IMR-90 (cell line): ENCODE results near the gene RAD51AP1. TPM values are rescaled to one million over a fixed set of nuclear protein-coding genes. Genes with fewer than 3 reads are reported as not detected.

Experiments
- ATAC-seq: fragments of 200-7000 bp; cut with Tn5 transposase; 2 replicates; pipeline ENCODE4 v1.9.1; 2020; ENCODE audit warnings: low read depth, mild to moderate bottlenecking, moderate library complexity
- BruUV-seq: library from RNA; stranded (reverse); fragments of 400-500 nt; replicated peaks from 2 replicates; lab custom pipeline; 2021; lab: Mats Ljungman, UMichigan
- CTCF ChIA-PET: fragments of 300-600 bp; formaldehyde crosslinking; extraction: SDS; loops from one replicate; lab custom pipeline; 2021; ENCODE audit warnings: antibody characterized with exemption; lab: Yijun Ruan, JAX
- POLR2A ChIA-PET: fragments of 300-600 bp; sonication (Branson Sonifier 250); formaldehyde crosslinking; loops from one replicate; lab custom pipeline; 2022; ENCODE audit warnings: antibody characterized with exemption; ENCODE audit not compliant: unreplicated experiment; lab: Charles Lee
- DNase-seq: peaks from one replicate; pipeline ENCODE4 v3.0.0; 2013
- H2AFZ ChIP-seq: replicated peaks from 2 replicates; pipeline ENCODE3; 2013; ENCODE audit warnings: low read length, mild to moderate bottlenecking; ENCODE audit not compliant: poor library complexity
- H2AK5ac ChIP-seq: 2 replicates; pipeline ENCODE4 v1.6.1; 2013; ENCODE audit warnings: low read depth, low read length, inconsistent platforms
- H2AK9ac ChIP-seq: replicated peaks from 2 replicates; pipeline ENCODE3; 2013; ENCODE audit warnings: mild to moderate bottlenecking, low read depth, low read length, moderate library complexity; ENCODE audit not compliant: poor library complexity
- H2BK120ac ChIP-seq: 2 replicates; pipeline ENCODE4 v1.6.1; 2013; ENCODE audit warnings: low read depth, low read length, inconsistent platforms
- H2BK15ac ChIP-seq: 3 replicates; pipeline ENCODE4 v1.6.1; 2013; ENCODE audit warnings: low read depth, low read length, inconsistent platforms
- H2BK20ac ChIP-seq: 2 replicates; pipeline ENCODE4 v1.6.1; 2013; ENCODE audit warnings: low read depth, mild to moderate bottlenecking, inconsistent platforms, low read length, moderate library complexity
- H2BK5ac ChIP-seq: 2 replicates; pipeline ENCODE4 v1.6.1; 2013; ENCODE audit warnings: mild to moderate bottlenecking, low read depth, low read length, inconsistent platforms; ENCODE audit not compliant: poor library complexity, severe bottlenecking
- H3K14ac ChIP-seq: replicated peaks from 2 replicates; pipeline ENCODE4 v1.6.1; 2013; ENCODE audit warnings: low read depth, low read length, inconsistent platforms
- H3K18ac ChIP-seq: 2 replicates; pipeline ENCODE4 v1.6.1; 2013; ENCODE audit warnings: low read depth, low read length, control low read depth
- H3K23ac ChIP-seq: 2 replicates; pipeline ENCODE4 v1.6.1; 2013; ENCODE audit warnings: low read depth, low read length, inconsistent platforms
- H3K27ac ChIP-seq: 2 replicates; pipeline ENCODE4 v1.5.1; 2013; ENCODE audit warnings: mild to moderate bottlenecking, control low read depth, low read length; ENCODE audit not compliant: insufficient read depth
- H3K27me3 ChIP-seq: 2 replicates; pipeline ENCODE4 v1.6.1; 2013; ENCODE audit warnings: low read length; ENCODE audit not compliant: control insufficient read depth, insufficient read depth
- H3K36me3 ChIP-seq: 2 replicates; pipeline ENCODE4 v1.6.1; 2013; ENCODE audit warnings: low read length, mixed read lengths; ENCODE audit not compliant: control insufficient read depth, insufficient read depth
- H3K4ac ChIP-seq: 2 replicates; pipeline ENCODE4 v1.6.1; 2013; ENCODE audit warnings: low read depth, low read length, inconsistent platforms
- H3K4me1 ChIP-seq: 2 replicates; pipeline ENCODE4 v1.6.1; 2013; ENCODE audit warnings: low read length, mixed read lengths; ENCODE audit not compliant: control insufficient read depth, insufficient read depth
- H3K4me2 ChIP-seq: 2 replicates; pipeline ENCODE4 v1.6.1; 2013; ENCODE audit warnings: low read depth, mild to moderate bottlenecking, control low read depth, low read length, moderate library complexity
- H3K4me3 ChIP-seq: 2 replicates; pipeline ENCODE4 v1.5.1; 2013; ENCODE audit warnings: low read depth, mild to moderate bottlenecking, control low read depth, low read length, moderate library complexity; ENCODE audit not compliant: insufficient read depth
- H3K56ac ChIP-seq: 2 replicates; pipeline ENCODE4 v1.6.1; 2013; ENCODE audit warnings: low read length, inconsistent platforms; ENCODE audit not compliant: insufficient read depth; ENCODE audit errors: extremely low read depth
- H3K79me1 ChIP-seq, 2 experiments: 2 replicates each; pipeline ENCODE4 v1.6.1; 2013; ENCODE audit warnings: low read length in 2 of 2, inconsistent platforms in 1 of 2, low read depth in 1 of 2
- H3K9ac ChIP-seq: 2 replicates; pipeline ENCODE4 v1.6.1; 2013; ENCODE audit warnings: low read depth, low read length, control low read depth
- H3K9me1 ChIP-seq: 2 replicates; pipeline ENCODE4 v1.6.1; 2013; ENCODE audit warnings: low read length, inconsistent platforms; ENCODE audit not compliant: insufficient read depth
- H3K9me3 ChIP-seq: 2 replicates; pipeline ENCODE4 v1.6.1; 2013; ENCODE audit warnings: low read length; ENCODE audit not compliant: control insufficient read depth, insufficient read depth
- H4K20me1 ChIP-seq: 2 replicates; pipeline ENCODE4 v1.6.1; 2013; ENCODE audit warnings: low read length, inconsistent platforms; ENCODE audit not compliant: insufficient read depth
- H4K5ac ChIP-seq: 2 replicates; pipeline ENCODE4 v1.6.1; 2013; ENCODE audit warnings: mild to moderate bottlenecking, low read depth, low read length, control low read depth
- H4K8ac ChIP-seq, 2 experiments: 2 replicates each; pipeline ENCODE4 v1.6.1; 2013; ENCODE audit warnings: low read depth in 2 of 2, low read length in 2 of 2, control low read depth in 1 of 2, inconsistent platforms in 1 of 2
- H4K91ac ChIP-seq: 2 replicates; pipeline ENCODE4 v1.6.1; 2013; ENCODE audit warnings: low read depth, low read length, inconsistent platforms; ENCODE audit not compliant: insufficient read depth
- FOS ChIP-seq: fragments of 150-350 bp; IDR thresholded peaks from 2 replicates; pipeline ENCODE4 v1.6.1; 2016; ENCODE audit warnings: low read depth, low read length
- WGBS, 2 experiments: methylation state at CpG; one replicate each; pipeline versions ENCODE4 v1.1.5 to v1.1.7; 2013; ENCODE audit warnings: missing lambda C conversion rate in 2 of 2; ENCODE audit not compliant: insufficient read length in 1 of 2; ENCODE audit errors: extremely low coverage in 2 of 2; 5-methylcytosine and 5-hydroxymethylcytosine counted together
- dilution Hi-C: fragments of 300-500 bp; cut with HindIII; formaldehyde crosslinking; loops from one replicate; pipeline ENCODE4 v1.14.3; 2018; ENCODE audit warnings: low sequenced_read_pairs; ENCODE audit not compliant: unreplicated experiment
- in situ Hi-C: fragments of 300-500 bp; cut with MboI; formaldehyde crosslinking; loops from 3 replicates; pipeline ENCODE4 v1.14.3; 2019; ENCODE audit warnings: low sequenced_read_pairs, inconsistent platforms, mixed read lengths
- intact Hi-C: fragments of 100-400 bp; cut with micrococcal nuclease; formaldehyde crosslinking; loops from 2 replicates; pipeline ENCODE4 v1.10.0; 2022
- polyA plus RNA-seq, 3 experiments: library from polyadenylated mRNA; depleted of rRNA; stranded (reverse); fragments of >200 nt; gene quantifications; 2 replicates each; pipeline ENCODE4 v1.2.3, GENCODE V29; 2012; ENCODE audit warnings: low replicate concordance in 1 of 3
- total RNA-seq: library from RNA; depleted of rRNA; stranded (reverse); fragments of >200 nt; gene quantifications from 2 replicates; pipeline ENCODE4 v1.2.3, GENCODE V29; 2012

Gene RAD51AP1
- total and polyA plus RNA-seq, 2 of the 4 experiments (the other 2 are of a cell fraction), result 6.5 to 10.2 TPM

- POLR2A ChIA-PET, result no interaction called here
- TF ChIP-seq FOS, result no peak
- intact Hi-C loops (no loop called here), in situ Hi-C loops (loop anchor here (5.0 kb wide), 1 partner anchor 224 kb away; no protein-coding TSS in a partner anchor), dilution Hi-C loops (no loop called here)
- Histone ChIP-seq H3K56ac (no peak overlapping the region), H4K5ac (no peak overlapping the region), H3K23ac (no peak overlapping the region), H3K4ac (no peak overlapping the region), H3K4me1 (no peaks in the 10 kb centered on the region), H2AK9ac (no peak overlapping the region), H2BK120ac (no peak overlapping the region), H2AK5ac (no peak overlapping the region), H3K4me3 (no peak overlapping the region), H3K27me3 (no peaks in the 10 kb centered on the region), H3K27ac (no peak overlapping the region), H3K79me1 (peaks cover 0 to 7% of the 10 kb centered on the region in 2 experiments; a peak in 2 of 4 replicates), H3K9ac (no peak overlapping the region), H2BK15ac (no peak overlapping the region), H4K20me1 (no peaks in the 10 kb centered on the region), H2BK5ac (no peak overlapping the region), H3K14ac (no peak overlapping the region), H3K4me2 (no peak overlapping the region), H4K8ac (no peak overlapping the region), H2AFZ (no peak overlapping the region), H3K36me3 (peaks cover 2% of the 10 kb centered on the region), H3K18ac (no peak overlapping the region), H2BK20ac (no peak overlapping the region), H4K91ac (no peak overlapping the region), H3K9me1 (no peaks in the 10 kb centered on the region), H3K9me3 (no peaks in the 10 kb centered on the region)
- no TSS peak for BruUV-seq
- ATAC-seq, result no peak
- CTCF ChIA-PET, result interaction anchor here (0.9 kb wide), 1 partner anchor 13 kb away, joined by 3 read pairs; no protein-coding TSS in a partner anchor
- WGBS, 2 experiments, result no CpG with 5 or more reads among the region's 6 CpGs
- no peak for DNase-seq
Measured at GRCh38 chr12:4530982-4531586, 7.6 kb upstream of the RAD51AP1 start.
